Liver (tissue), 9 donors: ENCODE data around the gene KIZ. TPM values are rescaled to one million over a fixed set of nuclear protein-coding genes. Genes with fewer than 3 reads are reported as not detected.

Experiments used
- DNase-seq: peaks from one replicate; pipeline ENCODE4 v3.0.0-alpha.2; 2017; ENCODE audit warnings: low spot score
- H3K27ac ChIP-seq, 2 donors: one replicate each; pipeline ENCODE4 v1.7.0; 2013; ENCODE audit warnings: inconsistent platforms in 2 of 2, low read length in 2 of 2, control low read depth in 1 of 2, low read depth in 1 of 2, mild to moderate bottlenecking in 1 of 2
- H3K27me3 ChIP-seq, 4 donors: one replicate each; pipeline versions ENCODE4 v1.6.1 to v1.7.0; 2013; ENCODE audit warnings: low read length in 3 of 4, inconsistent platforms in 1 of 4, mild to moderate bottlenecking in 1 of 4, moderate library complexity in 1 of 4; ENCODE audit not compliant: control insufficient read depth in 4 of 4, insufficient read depth in 4 of 4
- H3K36me3 ChIP-seq, 4 donors: one replicate each; pipeline versions ENCODE4 v1.6.1 to v1.7.0; 2013; ENCODE audit warnings: low read length in 3 of 4, mild to moderate bottlenecking in 3 of 4, low read depth in 1 of 4, moderate library complexity in 1 of 4; ENCODE audit not compliant: control insufficient read depth in 4 of 4, insufficient read depth in 3 of 4
- H3K4me1 ChIP-seq, 4 donors: one replicate each; pipeline versions ENCODE4 v1.6.1 to v1.7.0; 2013; ENCODE audit warnings: low read length in 3 of 4, mild to moderate bottlenecking in 3 of 4, moderate library complexity in 1 of 4; ENCODE audit not compliant: control insufficient read depth in 4 of 4, insufficient read depth in 4 of 4
- H3K4me3 ChIP-seq, 3 donors: one replicate each; pipeline versions ENCODE4 v1.6.1 to v1.7.0; 2013; ENCODE audit warnings: low read length in 3 of 3, control low read depth in 1 of 3, low read depth in 1 of 3, mild to moderate bottlenecking in 1 of 3
- H3K9ac ChIP-seq, 2 donors: one replicate each; pipeline ENCODE4 v1.7.0; 2013; ENCODE audit warnings: low read length in 2 of 2, mild to moderate bottlenecking in 2 of 2, moderate library complexity in 2 of 2, control low read depth in 1 of 2, low read depth in 1 of 2
- H3K9me3 ChIP-seq, 4 donors: one replicate each; pipeline versions ENCODE4 v1.6.1 to v1.7.0; 2013; ENCODE audit warnings: low read length in 3 of 4; ENCODE audit not compliant: control insufficient read depth in 4 of 4
- ATF3 ChIP-seq: IDR thresholded peaks from 2 replicates; pipeline ENCODE4 v1.6.1; 2016; ENCODE audit warnings: antibody characterized with exemption
- EGR1 ChIP-seq, 2 donors: IDR thresholded peaks; 2 replicates each; pipeline ENCODE4 v1.6.1; 2016 to 2018; ENCODE audit warnings: antibody characterized with exemption in 2 of 2, low read depth in 2 of 2
- FOXA1 ChIP-seq: IDR thresholded peaks from 2 replicates; pipeline ENCODE4 v1.6.1; 2016; ENCODE audit warnings: antibody characterized with exemption
- FOXA2 ChIP-seq: IDR thresholded peaks from 2 replicates; pipeline ENCODE4 v1.6.1; 2016; ENCODE audit warnings: antibody characterized with exemption
- GABPA ChIP-seq, 2 donors: IDR thresholded peaks in 1 of 2; conservative IDR thresholded peaks in 1 of 2; 2 replicates each; pipeline ENCODE4 v1.6.1; 2016; ENCODE audit warnings: antibody characterized with exemption in 2 of 2, mild to moderate bottlenecking in 1 of 2, moderate library complexity in 1 of 2
- HNF4A ChIP-seq, 2 donors: conservative IDR thresholded peaks; 2 replicates each; pipeline ENCODE4 v1.6.1; 2016; ENCODE audit warnings: antibody characterized with exemption in 2 of 2, mild to moderate bottlenecking in 2 of 2
- HNF4G ChIP-seq: IDR thresholded peaks from 2 replicates; pipeline ENCODE4 v1.6.1; 2016; ENCODE audit warnings: antibody characterized with exemption
- JUND ChIP-seq, 2 donors: IDR thresholded peaks; 2 replicates each; pipeline ENCODE4 v1.6.1; 2016; ENCODE audit warnings: antibody characterized with exemption in 2 of 2
- MAX ChIP-seq: IDR thresholded peaks from 2 replicates; pipeline ENCODE4 v1.6.1; 2016; ENCODE audit warnings: antibody characterized with exemption
- NR2F2 ChIP-seq: IDR thresholded peaks from 2 replicates; pipeline ENCODE4 v1.6.1; 2016; ENCODE audit warnings: antibody characterized with exemption
- RXRA ChIP-seq, 2 donors: IDR thresholded peaks; 2 replicates each; pipeline ENCODE4 v1.6.1; 2017 to 2018; ENCODE audit warnings: antibody characterized with exemption in 2 of 2, mild to moderate bottlenecking in 1 of 2
- SP1 ChIP-seq: IDR thresholded peaks from 2 replicates; pipeline ENCODE4 v1.6.1; 2018; ENCODE audit warnings: antibody characterized with exemption, mild to moderate bottlenecking
- TAF1 ChIP-seq: conservative IDR thresholded peaks from 2 replicates; pipeline ENCODE4 v1.6.1; 2016; ENCODE audit warnings: antibody characterized with exemption, mild to moderate bottlenecking
- YY1 ChIP-seq: IDR thresholded peaks from 2 replicates; pipeline ENCODE4 v1.6.1; 2016; ENCODE audit warnings: antibody characterized with exemption, mild to moderate bottlenecking
- WGBS: extraction: QIAGEN DNeasy Blood & Tissue Kit; methylation state at CpG from one replicate; pipeline ENCODE4 v1.1.7; 2013; 5-methylcytosine and 5-hydroxymethylcytosine counted together
- polyA plus RNA-seq, 2 donors: library from polyadenylated mRNA; stranded (reverse) in 1 of 2; unstranded in 1 of 2; fragments of 200-250 nt in 1 of 2; fragments of >200 nt in 1 of 2; fragmentation: Nextera tagmentation in 1 of 2; extraction: Ambion mirVana in 1 of 2; gene quantifications; one replicate each; pipeline versions ENCODE4 v1.2.1 to v1.2.3, GENCODE V29; 2013 to 2015
- total RNA-seq, 2 donors: library from RNA; depleted of rRNA; stranded (reverse); fragments of >200 nt; gene quantifications; one replicate each; pipeline ENCODE4 v1.2.3, GENCODE V29; 2014
- TF ChIP-seq, protein P1 (sequence below): IDR thresholded peaks from 2 replicates; pipeline ENCODE4 v1.6.1; 2016; ENCODE audit warnings: antibody characterized with exemption, mild to moderate bottlenecking
- TF ChIP-seq, protein P2 (sequence below): IDR thresholded peaks from 2 replicates; pipeline ENCODE4 v1.6.1; 2016; ENCODE audit warnings: antibody characterized with exemption
- donor health status: healthy.
- donor health status: healthy.
- donor health status: healthy.
- donor health status: healthy.
- donor health status: healthy.

KIZ gene
- total and polyA plus RNA-seq, 4 donors: 3.0 to 9.5 (median 5.2) TPM

GRCh38 chr20:21230686-21231085 lies 104.8 kb downstream of the KIZ start:
- Histone ChIP-seq H3K9me3 (no peaks in the 10 kb centered on the region), H3K4me3 (no peak overlapping the region), H3K27me3 (no peaks in the 10 kb centered on the region), H3K9ac (no peak overlapping the region), H3K4me1 (peaks cover 0 to 5% (median 2%) of the 10 kb centered on the region in 4 donors), H3K27ac (no peak overlapping the region), H3K36me3 (peaks cover 0 to 14% (median 8%) of the 10 kb centered on the region in 4 donors)
- TF ChIP-seq, protein P1, sequence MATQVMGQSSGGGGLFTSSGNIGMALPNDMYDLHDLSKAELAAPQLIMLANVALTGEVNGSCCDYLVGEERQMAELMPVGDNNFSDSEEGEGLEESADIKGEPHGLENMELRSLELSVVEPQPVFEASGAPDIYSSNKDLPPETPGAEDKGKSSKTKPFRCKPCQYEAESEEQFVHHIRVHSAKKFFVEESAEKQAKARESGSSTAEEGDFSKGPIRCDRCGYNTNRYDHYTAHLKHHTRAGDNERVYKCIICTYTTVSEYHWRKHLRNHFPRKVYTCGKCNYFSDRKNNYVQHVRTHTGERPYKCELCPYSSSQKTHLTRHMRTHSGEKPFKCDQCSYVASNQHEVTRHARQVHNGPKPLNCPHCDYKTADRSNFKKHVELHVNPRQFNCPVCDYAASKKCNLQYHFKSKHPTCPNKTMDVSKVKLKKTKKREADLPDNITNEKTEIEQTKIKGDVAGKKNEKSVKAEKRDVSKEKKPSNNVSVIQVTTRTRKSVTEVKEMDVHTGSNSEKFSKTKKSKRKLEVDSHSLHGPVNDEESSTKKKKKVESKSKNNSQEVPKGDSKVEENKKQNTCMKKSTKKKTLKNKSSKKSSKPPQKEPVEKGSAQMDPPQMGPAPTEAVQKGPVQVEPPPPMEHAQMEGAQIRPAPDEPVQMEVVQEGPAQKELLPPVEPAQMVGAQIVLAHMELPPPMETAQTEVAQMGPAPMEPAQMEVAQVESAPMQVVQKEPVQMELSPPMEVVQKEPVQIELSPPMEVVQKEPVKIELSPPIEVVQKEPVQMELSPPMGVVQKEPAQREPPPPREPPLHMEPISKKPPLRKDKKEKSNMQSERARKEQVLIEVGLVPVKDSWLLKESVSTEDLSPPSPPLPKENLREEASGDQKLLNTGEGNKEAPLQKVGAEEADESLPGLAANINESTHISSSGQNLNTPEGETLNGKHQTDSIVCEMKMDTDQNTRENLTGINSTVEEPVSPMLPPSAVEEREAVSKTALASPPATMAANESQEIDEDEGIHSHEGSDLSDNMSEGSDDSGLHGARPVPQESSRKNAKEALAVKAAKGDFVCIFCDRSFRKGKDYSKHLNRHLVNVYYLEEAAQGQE: no peak
- no peak for TF ChIP-seq JUND (IDR thresholded peaks at IDR 0.05)
- TF ChIP-seq ATF3: no peak
- TF ChIP-seq YY1: no peak
- TF ChIP-seq RXRA (IDR thresholded peaks at IDR 0.05): no peak
- no peak for TF ChIP-seq SP1
- no peak for TF ChIP-seq HNF4G
- no peak for TF ChIP-seq FOXA2
- no peak for TF ChIP-seq GABPA (IDR thresholded peaks at IDR 0.05 in 1 of 2, conservative IDR thresholded peaks at IDR 0.05 in 1 of 2)
- no peak for TF ChIP-seq NR2F2
- TF ChIP-seq FOXA1: no peak
- TF ChIP-seq EGR1 (IDR thresholded peaks at IDR 0.05; ENCODE audit: low read depth in 2 of 2): no peak
- TF ChIP-seq MAX: no peak
- TF ChIP-seq HNF4A (conservative IDR thresholded peaks at IDR 0.05): no peak
- TF ChIP-seq, protein P2, sequence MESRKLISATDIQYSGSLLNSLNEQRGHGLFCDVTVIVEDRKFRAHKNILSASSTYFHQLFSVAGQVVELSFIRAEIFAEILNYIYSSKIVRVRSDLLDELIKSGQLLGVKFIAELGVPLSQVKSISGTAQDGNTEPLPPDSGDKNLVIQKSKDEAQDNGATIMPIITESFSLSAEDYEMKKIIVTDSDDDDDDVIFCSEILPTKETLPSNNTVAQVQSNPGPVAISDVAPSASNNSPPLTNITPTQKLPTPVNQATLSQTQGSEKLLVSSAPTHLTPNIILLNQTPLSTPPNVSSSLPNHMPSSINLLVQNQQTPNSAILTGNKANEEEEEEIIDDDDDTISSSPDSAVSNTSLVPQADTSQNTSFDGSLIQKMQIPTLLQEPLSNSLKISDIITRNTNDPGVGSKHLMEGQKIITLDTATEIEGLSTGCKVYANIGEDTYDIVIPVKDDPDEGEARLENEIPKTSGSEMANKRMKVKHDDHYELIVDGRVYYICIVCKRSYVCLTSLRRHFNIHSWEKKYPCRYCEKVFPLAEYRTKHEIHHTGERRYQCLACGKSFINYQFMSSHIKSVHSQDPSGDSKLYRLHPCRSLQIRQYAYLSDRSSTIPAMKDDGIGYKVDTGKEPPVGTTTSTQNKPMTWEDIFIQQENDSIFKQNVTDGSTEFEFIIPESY: no peak
- no peak for TF ChIP-seq TAF1
- DNase-seq: no peak
- 90% methylated on average over 4 of the region's 4 CpGs for WGBS

GRCh38 chr20:21232546-21233280 lies 106.8 kb downstream of the KIZ start:
- DNase-seq: no peak
- Histone ChIP-seq H3K9ac (no peak overlapping the region), H3K27me3 (no peaks in the 10 kb centered on the region), H3K4me1 (peaks cover 0 to 8% (median 3%) of the 10 kb centered on the region in 4 donors), H3K4me3 (no peak overlapping the region), H3K36me3 (peaks cover 0 to 14% (median 8%) of the 10 kb centered on the region in 4 donors), H3K9me3 (no peaks in the 10 kb centered on the region), H3K27ac (no peak overlapping the region)
- 93% methylated on average over 10 of the region's 10 CpGs for WGBS
- no peak for TF ChIP-seq SP1
- no peak for TF ChIP-seq TAF1
- TF ChIP-seq GABPA (IDR thresholded peaks at IDR 0.05 in 1 of 2, conservative IDR thresholded peaks at IDR 0.05 in 1 of 2): no peak
- no peak for TF ChIP-seq FOXA2
- TF ChIP-seq, protein P2: no peak
- TF ChIP-seq, protein P1: no peak
- no peak for TF ChIP-seq FOXA1
- TF ChIP-seq YY1: no peak
- TF ChIP-seq HNF4A (conservative IDR thresholded peaks at IDR 0.05): no peak
- no peak for TF ChIP-seq ATF3
